ENCODE data around the gene ADCK1. TPM values are rescaled to one million over a fixed set of nuclear protein-coding genes. Genes with fewer than 3 reads are reported as not detected.

The ADCK1 gene
- total and polyA plus RNA-seq, 2 donors (not counting 1 experiment from before 2014, with no cell fraction given): 10.6 to 18.3 TPM

GRCh38 chr14:77864085-77864484 lies 64.2 kb downstream of the ADCK1 start:
- TF ChIP-seq CTCF (IDR thresholded peaks at IDR 0.05) (no peak), EZH2 (IDR thresholded peaks at IDR 0.05; ENCODE audit: borderline replicate concordance, insufficient read depth, low read depth, low read length, poor library complexity, severe bottlenecking) (no peak)
- no peak overlapping the region for H3K27ac Mint-ChIP-seq
- no peak for ATAC-seq (ENCODE audit: low read depth)
- Histone ChIP-seq H3K4me2 (replicated peaks; ENCODE audit: low read depth, low read length, poor library complexity, severe bottlenecking) (no peak overlapping the region), H3K36me3 (replicated peaks in 1 of 2; ENCODE audit: control extremely low read depth in 1 of 2, control insufficient read depth in 1 of 2, extremely low read depth in 1 of 2, insufficient read depth in 2 of 2, low read length in 1 of 2) (peaks cover 0 to 3% of the 10 kb centered on the region in 2 experiments), H3K4me3 (ENCODE audit: control extremely low read depth in 1 of 5, extremely low read depth in 1 of 5, insufficient read depth in 1 of 5, low read depth in 2 of 5, low read length in 4 of 5) (no peak overlapping the region), H3K27me3 (replicated peaks in 1 of 4; ENCODE audit: control extremely low read depth in 1 of 4, control insufficient read depth in 3 of 4, insufficient read depth in 4 of 4, low read length in 3 of 4) (no peaks in the 10 kb centered on the region), H2AFZ (ENCODE audit: insufficient read depth, low read depth, low read length, poor library complexity, severe bottlenecking) (no peak overlapping the region), H4K20me1 (ENCODE audit: control insufficient read depth, insufficient read depth, low read length, poor library complexity, severe bottlenecking) (no peaks in the 10 kb centered on the region), H3K27ac (ENCODE audit: low read length in 2 of 2) (no peak overlapping the region), H3K79me2 (ENCODE audit: control insufficient read depth, insufficient read depth, low read length) (no peaks in the 10 kb centered on the region), H3K4me1 (ENCODE audit: control insufficient read depth in 2 of 2, insufficient read depth in 2 of 2, low read length in 2 of 2) (no peaks in the 10 kb centered on the region), H3K9ac (ENCODE audit: low read length) (no peak overlapping the region), H3K9me3 (ENCODE audit: control extremely low read depth in 1 of 3, control insufficient read depth in 2 of 3, insufficient read depth in 1 of 3, low read length in 2 of 3) (peaks cover 0 to 3% (median 0%) of the 10 kb centered on the region in 3 donors)
- POLR2A ChIA-PET: no interaction called here
- DNase-seq: no peak
- CTCF ChIA-PET: interaction anchor here (0.6 to 1.2 kb wide), 2 partner anchors 11 to 31 kb away, joined by 3 read pairs; no protein-coding TSS in a partner anchor
- peaks cover 4% of the 10 kb centered on the region for H3K9me3 Mint-ChIP-seq (ENCODE audit: insufficient read depth)
- H3K27me3 Mint-ChIP-seq: no peaks in the 10 kb centered on the region
- WGBS (ENCODE audit: insufficient coverage): 26% methylated on average over 4 of the region's 6 CpGs
- intact Hi-C loops (cut with micrococcal nuclease): no loop called here
- no peak overlapping the region for H3K4me3 Mint-ChIP-seq
- H3K4me1 Mint-ChIP-seq: peaks cover 1% of the 10 kb centered on the region

- peaks cover 0 to 3% (median 0%) of the 10 kb centered on the region in 3 donors for H3K9me3 ChIP-seq (ENCODE audit: control extremely low read depth in 1 of 3, control insufficient read depth in 2 of 3, insufficient read depth in 1 of 3, low read length in 2 of 3)
- no peaks in the 10 kb centered on the region for H4K20me1 ChIP-seq (ENCODE audit: control insufficient read depth, insufficient read depth, low read length, poor library complexity, severe bottlenecking)
- POLR2A ChIA-PET: no interaction called here
- no peak overlapping the region for H3K4me3 Mint-ChIP-seq
- no peak for TF ChIP-seq CTCF (IDR thresholded peaks at IDR 0.05)
- TF ChIP-seq EZH2 (IDR thresholded peaks at IDR 0.05; ENCODE audit: borderline replicate concordance, insufficient read depth, low read depth, low read length, poor library complexity, severe bottlenecking): no peak
- 100% methylated on average over 1 of the region's 1 CpG for WGBS (ENCODE audit: insufficient coverage)
- H3K9me3 Mint-ChIP-seq (ENCODE audit: insufficient read depth): peaks cover 4% of the 10 kb centered on the region
- no peak overlapping the region for H3K4me2 ChIP-seq (replicated peaks; ENCODE audit: low read depth, low read length, poor library complexity, severe bottlenecking)
- no peaks in the 10 kb centered on the region for H3K27me3 Mint-ChIP-seq
- peaks cover 0 to 3% of the 10 kb centered on the region in 2 experiments for H3K36me3 ChIP-seq (replicated peaks in 1 of 2; ENCODE audit: control extremely low read depth in 1 of 2, control insufficient read depth in 1 of 2, extremely low read depth in 1 of 2, insufficient read depth in 2 of 2, low read length in 1 of 2)
- ATAC-seq (ENCODE audit: low read depth): no peak
- H3K9ac ChIP-seq (ENCODE audit: low read length): no peak overlapping the region
- no peaks in the 10 kb centered on the region for H3K4me1 ChIP-seq (ENCODE audit: control insufficient read depth in 2 of 2, insufficient read depth in 2 of 2, low read length in 2 of 2)
- no peaks in the 10 kb centered on the region for H3K79me2 ChIP-seq (ENCODE audit: control insufficient read depth, insufficient read depth, low read length)
- no peak for DNase-seq
- H2AFZ ChIP-seq (ENCODE audit: insufficient read depth, low read depth, low read length, poor library complexity, severe bottlenecking): no peak overlapping the region
- intact Hi-C loops (cut with micrococcal nuclease): no loop called here
- no peak overlapping the region for H3K4me3 ChIP-seq (ENCODE audit: control extremely low read depth in 1 of 5, extremely low read depth in 1 of 5, insufficient read depth in 1 of 5, low read depth in 2 of 5, low read length in 4 of 5)
- CTCF ChIA-PET: no interaction called here
- no peak overlapping the region for H3K27ac ChIP-seq (ENCODE audit: low read length in 2 of 2)
- no peaks in the 10 kb centered on the region for H3K27me3 ChIP-seq (replicated peaks in 1 of 4; ENCODE audit: control extremely low read depth in 1 of 4, control insufficient read depth in 3 of 4, insufficient read depth in 4 of 4, low read length in 3 of 4)
- H3K4me1 Mint-ChIP-seq: peaks cover 1% of the 10 kb centered on the region
- no peak overlapping the region for H3K27ac Mint-ChIP-seq
These were observed 64.7 kb downstream of the ADCK1 start for GRCh38 chr14:77864580-77864979.

Data from B cell (primary cell).